ENCODE data around the gene ESRRB. TPM values are rescaled to one million over a fixed set of nuclear protein-coding genes. Genes with fewer than 3 reads are reported as not detected.

The ESRRB gene
- total RNA-seq, 3 donors from 2014 or later (not counting 1 experiment from before 2014, with no cell fraction given), result 0.45 to 1.3 TPM; not detected in 1

GRCh38 chr14:76434220-76434619 is 58.3 kb downstream of the ESRRB start:
- Histone ChIP-seq H3K4me3 (ENCODE audit: low read length) (no peak overlapping the region), H3K27me3 (ENCODE audit: control insufficient read depth, insufficient read depth, low read length) (no peaks in the 10 kb centered on the region), H3K4me1 (ENCODE audit: control insufficient read depth, insufficient read depth, low read length) (no peaks in the 10 kb centered on the region), H3K27ac (ENCODE audit: low read length) (no peak overlapping the region), H3K36me3 (ENCODE audit: control insufficient read depth, insufficient read depth, low read length) (no peaks in the 10 kb centered on the region), H3K9me3 (ENCODE audit: control insufficient read depth, insufficient read depth, low read length) (no peaks in the 10 kb centered on the region)
- Mint-ChIP-seq H3K9me3 (no peaks in the 10 kb centered on the region), H3K27ac (no peak overlapping the region), H3K4me1 (no peaks in the 10 kb centered on the region), H3K4me3 (no peak overlapping the region), H3K36me3 (no peaks in the 10 kb centered on the region), H3K27me3 (ENCODE audit: low read depth in 2 of 2) (peaks cover 10 to 12% of the 10 kb centered on the region in 2 donors)
- 73% methylated on average over 9 of the region's 9 CpGs for WGBS (ENCODE audit: insufficient coverage)
- no peak for DNase-seq
- intact Hi-C loops (cut with micrococcal nuclease), result no loop called here
- no peak for TF ChIP-seq CTCF (IDR thresholded peaks at IDR 0.05)
- no peak for ATAC-seq

- H3K36me3 Mint-ChIP-seq, result no peaks in the 10 kb centered on the region
- Histone ChIP-seq H3K9me3 (ENCODE audit: control insufficient read depth, insufficient read depth, low read length) (no peaks in the 10 kb centered on the region), H3K27me3 (ENCODE audit: control insufficient read depth, insufficient read depth, low read length) (no peaks in the 10 kb centered on the region), H3K4me1 (ENCODE audit: control insufficient read depth, insufficient read depth, low read length) (no peaks in the 10 kb centered on the region), H3K36me3 (ENCODE audit: control insufficient read depth, insufficient read depth, low read length) (no peaks in the 10 kb centered on the region), H3K27ac (ENCODE audit: low read length) (no peak overlapping the region), H3K4me3 (ENCODE audit: low read length) (no peak overlapping the region)
- ATAC-seq (no peak), DNase-seq (no peak)
- no peak overlapping the region for H3K27ac Mint-ChIP-seq
- intact Hi-C loops (cut with micrococcal nuclease), result no loop called here
- no peak overlapping the region for H3K4me3 Mint-ChIP-seq
- no peaks in the 10 kb centered on the region for H3K9me3 Mint-ChIP-seq
- H3K27me3 Mint-ChIP-seq (ENCODE audit: low read depth in 2 of 2), result peaks cover 2 to 11% of the 10 kb centered on the region in 2 donors
- no peak for TF ChIP-seq CTCF (IDR thresholded peaks at IDR 0.05)
- 93% methylated on average over 33 of the region's 33 CpGs for WGBS (ENCODE audit: insufficient coverage)
- H3K4me1 Mint-ChIP-seq, result no peaks in the 10 kb centered on the region
Measured at GRCh38 chr14:76439237-76439775, 63.4 kb downstream of the ESRRB start.

GRCh38 chr14:76446486-76446885 is 70.5 kb downstream of the ESRRB start:
- Mint-ChIP-seq H3K4me1 (no peaks in the 10 kb centered on the region), H3K4me3 (no peak overlapping the region), H3K27me3 (ENCODE audit: low read depth in 2 of 2) (peaks cover 6 to 13% of the 10 kb centered on the region in 2 donors), H3K27ac (no peak overlapping the region), H3K36me3 (no peaks in the 10 kb centered on the region), H3K9me3 (no peaks in the 10 kb centered on the region)
- Histone ChIP-seq H3K27ac (ENCODE audit: low read length) (no peak overlapping the region), H3K4me1 (ENCODE audit: control insufficient read depth, insufficient read depth, low read length) (no peaks in the 10 kb centered on the region), H3K9me3 (ENCODE audit: control insufficient read depth, insufficient read depth, low read length) (no peaks in the 10 kb centered on the region), H3K4me3 (ENCODE audit: low read length) (no peak overlapping the region), H3K36me3 (ENCODE audit: control insufficient read depth, insufficient read depth, low read length) (no peaks in the 10 kb centered on the region), H3K27me3 (ENCODE audit: control insufficient read depth, insufficient read depth, low read length) (no peaks in the 10 kb centered on the region)
- TF ChIP-seq CTCF (IDR thresholded peaks at IDR 0.05), result no peak
- ATAC-seq (no peak), DNase-seq (no peak)
- WGBS (ENCODE audit: insufficient coverage), result 76% methylated on average over 2 of the region's 2 CpGs
- intact Hi-C loops (cut with micrococcal nuclease), result no loop called here

- no peaks in the 10 kb centered on the region for H3K36me3 Mint-ChIP-seq
- no peak overlapping the region for H3K4me3 Mint-ChIP-seq
- no peaks in the 10 kb centered on the region for H3K27me3 ChIP-seq (ENCODE audit: control insufficient read depth, insufficient read depth, low read length)
- ATAC-seq (no peak), DNase-seq (no peak)
- H3K27me3 Mint-ChIP-seq (ENCODE audit: low read depth in 2 of 2), result peaks cover 6 to 13% of the 10 kb centered on the region in 2 donors
- intact Hi-C loops (cut with micrococcal nuclease), result no loop called here
- TF ChIP-seq CTCF (IDR thresholded peaks at IDR 0.05), result no peak
- H3K4me1 Mint-ChIP-seq, result no peaks in the 10 kb centered on the region
- WGBS (ENCODE audit: insufficient coverage), result 69% methylated on average over 7 of the region's 7 CpGs
- no peaks in the 10 kb centered on the region for H3K9me3 ChIP-seq (ENCODE audit: control insufficient read depth, insufficient read depth, low read length)
- H3K4me1 ChIP-seq (ENCODE audit: control insufficient read depth, insufficient read depth, low read length), result no peaks in the 10 kb centered on the region
- no peaks in the 10 kb centered on the region for H3K9me3 Mint-ChIP-seq
- H3K27ac ChIP-seq (ENCODE audit: low read length), result no peak overlapping the region
- H3K27ac Mint-ChIP-seq, result no peak overlapping the region
- no peaks in the 10 kb centered on the region for H3K36me3 ChIP-seq (ENCODE audit: control insufficient read depth, insufficient read depth, low read length)
- no peak overlapping the region for H3K4me3 ChIP-seq (ENCODE audit: low read length)
Measured at GRCh38 chr14:76446921-76447320, 71.0 kb downstream of the ESRRB start.

All from natural killer cell (primary cell).